HepG2 (cell line): ENCODE results near the gene GGT7.

Experiments used
- ATF3 ChIP-seq: sonication (generic); formaldehyde crosslinking; IDR thresholded peaks from 2 replicates; pipeline ENCODE4 v1.4.0; 2020; ENCODE audit warnings: missing genetic modification reagents
- CTCF ChIP-seq: sonication (generic); formaldehyde crosslinking; IDR thresholded peaks from 2 replicates; pipeline ENCODE4 v1.5.0; 2020; ENCODE audit warnings: mild to moderate bottlenecking, missing genetic modification reagents, moderate library complexity
- EZH2 ChIP-seq: conservative IDR thresholded peaks from 2 replicates; pipeline ENCODE4 v1.6.1; 2012; ENCODE audit warnings: mild to moderate bottlenecking, low read depth, low read length, moderate library complexity
- NCOA2 ChIP-seq: sonication (generic); formaldehyde crosslinking; IDR thresholded peaks from 2 replicates; pipeline ENCODE4 v1.8.0; 2022; ENCODE audit warnings: inconsistent platforms
- POLR2A ChIP-seq, 2 experiments: IDR thresholded peaks; 2 replicates each; pipeline ENCODE4 v1.6.1; 2011; ENCODE audit warnings: low read depth in 2 of 2, low read length in 2 of 2, mild to moderate bottlenecking in 1 of 2, moderate library complexity in 1 of 2; ENCODE audit not compliant: insufficient read depth in 1 of 2
- POLR2G ChIP-seq: fragments of 200-400 bp; formaldehyde crosslinking; IDR thresholded peaks from 2 replicates; pipeline ENCODE4 v1.6.1; 2018; ENCODE audit warnings: mild to moderate bottlenecking, low read depth, low read length, moderate library complexity
- USF2 ChIP-seq, 2 experiments: sonication (generic) in 1 of 2; formaldehyde crosslinking in 1 of 2; IDR thresholded peaks; 2 replicates each; pipeline versions ENCODE4 v1.5.1 to v1.6.1; 2011 to 2020; ENCODE audit warnings: borderline replicate concordance in 1 of 2, low read depth in 1 of 2, low read length in 1 of 2, mild to moderate bottlenecking in 1 of 2, missing genetic modification reagents in 1 of 2, moderate library complexity in 1 of 2
- WIZ ChIP-seq: sonication (generic); formaldehyde crosslinking; IDR thresholded peaks from 2 replicates; pipeline ENCODE4 v1.5.1; 2020; ENCODE audit warnings: mild to moderate bottlenecking, missing genetic modification reagents
- ZNF609 ChIP-seq: sonication (generic); formaldehyde crosslinking; IDR thresholded peaks from 2 replicates; pipeline ENCODE4 v1.4.0; 2020; ENCODE audit warnings: mild to moderate bottlenecking, missing genetic modification reagents, borderline replicate concordance

- TF ChIP-seq USF2 (IDR thresholded peaks at IDR 0.05; ENCODE audit: low read depth, low read length) (no peak), USF2 (CRISPR knock-in tag; IDR thresholded peaks at IDR 0.05; ENCODE audit: borderline replicate concordance) (no peak), NCOA2 (CRISPR knock-in tag) (no peak), POLR2G (no peak), ATF3 (CRISPR knock-in tag) (no peak), CTCF (CRISPR knock-in tag) (no peak), ZNF609 (CRISPR knock-in tag) (no peak), EZH2 (no peak), WIZ (CRISPR knock-in tag) (no peak), POLR2A (IDR thresholded peaks at IDR 0.05; ENCODE audit: insufficient read depth in 1 of 2, low read depth in 2 of 2, low read length in 2 of 2) (no peak)
Observed at GRCh38 chr20:34894723-34895122, 22.1 kb upstream of the GGT7 start.
